SK-N-DZ (cell line): Measurements from ENCODE around the gene MZB1.
A peak's percentile ranks its signal among the peaks of the same experiment; 100 is the strongest.
"Not testable (repeated sequence)": the region's sequence is repeated elsewhere in the genome, so short reads cannot be mapped to it uniquely, and the experiment has no call there.

Experiments
- DNase-seq: peaks from one replicate; pipeline ENCODE4 v3.0.0-alpha.2; 2015; ENCODE audit warnings: low spot score

The MZB1 gene

DNA sequence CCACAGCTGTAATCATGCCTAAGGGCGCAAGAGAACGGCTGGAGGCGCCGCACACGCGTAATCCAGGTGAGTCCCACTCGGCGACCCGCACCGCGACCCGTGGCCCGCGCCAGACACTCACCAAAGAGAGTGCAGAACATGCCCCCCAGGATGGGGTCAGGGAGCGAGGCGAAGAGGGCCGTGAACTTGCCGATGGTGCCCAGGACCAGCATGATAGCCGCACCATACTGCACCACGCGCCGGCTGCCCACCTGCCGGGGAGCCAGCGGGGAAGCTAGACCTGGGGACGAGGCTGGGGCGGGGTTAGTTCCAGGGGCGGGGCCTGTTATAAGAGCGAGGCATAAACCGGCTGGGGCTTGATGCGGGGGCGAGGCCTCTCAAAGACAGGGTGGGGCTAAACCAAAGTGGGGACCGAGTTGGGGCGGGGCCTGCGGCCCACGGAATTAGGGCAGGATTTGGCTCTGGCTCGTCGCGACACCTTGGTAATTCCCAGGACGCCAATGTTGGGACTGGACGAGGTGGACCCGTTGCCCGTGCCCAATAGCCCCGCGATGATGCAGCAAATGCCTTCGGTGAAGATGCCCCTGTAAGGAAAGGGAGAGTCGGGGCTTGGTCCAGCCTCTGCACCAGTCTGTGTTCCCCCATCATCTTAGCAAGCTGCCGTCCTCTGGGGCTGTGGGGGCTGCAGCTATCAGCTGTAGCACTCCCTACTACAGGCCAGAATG is 11.4 kb downstream of the MZB1 start:
- no peak for DNase-seq

- DNase-seq = no peak
Measured at GRCh38 chr5:139377226-139377625, 12.5 kb downstream of the MZB1 start.

DNA sequence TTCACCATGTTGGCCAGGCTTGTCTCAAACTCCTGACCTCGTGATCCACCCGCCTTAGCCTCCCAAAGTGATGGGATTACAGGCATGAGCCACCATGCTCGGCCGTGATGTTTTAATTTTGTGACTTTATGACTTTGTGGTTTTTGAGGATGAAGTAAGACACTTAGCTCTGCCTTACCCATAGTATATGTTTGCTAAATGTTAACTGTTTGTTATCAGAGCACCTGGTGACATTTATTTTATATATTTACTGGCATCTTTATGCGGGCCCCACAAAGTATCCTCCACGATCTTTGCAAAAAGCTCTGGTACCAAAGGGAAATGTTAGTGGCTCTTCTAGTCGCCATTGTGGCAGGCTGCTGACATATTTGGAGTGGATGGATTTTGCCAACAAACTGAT is 13.3 kb downstream of the MZB1 start:
- no peak for DNase-seq

DNA sequence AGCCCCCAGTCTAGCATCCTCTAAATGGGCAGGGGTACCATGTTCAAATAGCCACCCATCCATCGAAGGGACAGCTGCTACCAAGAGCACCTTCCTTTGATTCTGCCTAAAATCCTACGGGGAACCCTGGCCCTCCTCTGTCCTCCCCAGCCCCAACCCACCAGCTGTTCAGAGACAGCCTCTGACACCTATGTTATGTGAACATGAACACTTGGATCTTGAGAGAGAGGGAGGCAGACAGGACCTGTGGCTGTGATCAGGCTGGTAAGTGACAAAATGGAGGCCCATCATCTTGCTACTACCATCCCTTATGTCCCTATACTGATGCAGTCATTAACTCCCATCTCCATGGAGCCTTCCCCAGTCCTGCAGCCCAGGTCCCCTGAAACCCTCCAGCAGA is 14.8 kb downstream of the MZB1 start:
- DNase-seq = no peak

DNA sequence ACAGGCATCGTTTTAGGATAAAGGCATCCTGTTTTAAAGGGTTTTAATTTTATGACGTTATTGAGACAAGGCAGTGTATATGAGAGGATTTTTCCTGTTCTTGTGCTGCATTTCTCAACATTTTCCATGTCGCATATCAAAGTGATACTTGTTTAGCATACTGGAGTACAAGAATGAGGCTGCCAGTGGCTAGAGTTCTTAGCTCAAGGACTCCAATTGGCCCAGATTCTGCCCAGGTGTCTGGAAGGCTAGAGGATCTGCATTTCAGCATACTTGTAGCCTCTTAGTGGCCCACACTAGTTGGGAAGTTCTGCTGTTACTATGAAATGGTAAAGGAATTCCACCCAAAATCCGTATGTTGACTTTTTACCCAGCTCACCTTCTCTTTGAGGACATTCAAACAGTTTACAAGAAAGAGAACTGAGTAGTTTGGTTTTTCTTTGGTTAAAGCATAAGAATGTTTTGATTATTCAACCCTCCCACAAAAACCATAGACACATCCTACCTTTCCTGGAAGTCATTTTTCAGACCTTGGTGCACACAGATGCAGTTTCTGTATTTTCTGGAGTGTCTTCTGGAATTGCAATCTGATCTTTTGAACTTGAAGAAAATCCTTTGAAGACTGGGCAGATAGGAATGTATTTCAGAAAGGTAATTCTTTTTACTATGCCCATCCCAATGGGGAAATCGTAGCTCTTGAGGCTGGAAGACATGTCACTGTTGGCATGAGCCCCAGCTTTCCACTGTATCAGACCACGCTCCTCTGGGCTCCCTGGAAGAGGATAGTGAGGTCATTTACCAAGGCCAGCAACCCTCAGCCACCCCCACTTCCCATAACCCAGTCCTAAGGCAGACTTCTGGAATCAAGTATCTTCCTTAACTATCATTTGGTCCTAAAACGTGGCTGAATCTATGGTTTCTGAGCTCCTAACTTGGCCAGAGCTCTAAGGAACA is 18.0 kb downstream of the MZB1 start:
- DNase-seq = no peak

DNA sequence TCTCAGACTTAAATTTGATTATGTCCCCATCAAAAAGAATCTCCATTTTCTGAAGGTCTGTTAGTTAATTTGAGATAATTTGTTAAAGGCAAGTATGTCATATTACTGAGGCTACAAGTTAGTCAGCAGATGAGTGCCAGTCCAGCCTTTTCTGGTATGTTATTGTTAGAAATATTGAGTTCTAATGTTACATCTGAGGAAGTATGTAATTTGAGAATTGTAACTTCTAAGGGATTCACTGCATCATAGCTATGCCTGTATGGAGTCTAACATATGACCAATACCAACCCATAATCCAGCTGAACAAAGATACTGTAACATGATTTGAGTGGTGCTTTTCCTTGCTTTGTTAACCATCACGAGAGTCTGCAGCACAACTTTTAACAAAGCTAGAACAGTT is 20.5 kb downstream of the MZB1 start:
- DNase-seq = no peak

- no peak for DNase-seq
Measured at GRCh38 chr5:139368613-139369012, 21.1 kb downstream of the MZB1 start.

DNA sequence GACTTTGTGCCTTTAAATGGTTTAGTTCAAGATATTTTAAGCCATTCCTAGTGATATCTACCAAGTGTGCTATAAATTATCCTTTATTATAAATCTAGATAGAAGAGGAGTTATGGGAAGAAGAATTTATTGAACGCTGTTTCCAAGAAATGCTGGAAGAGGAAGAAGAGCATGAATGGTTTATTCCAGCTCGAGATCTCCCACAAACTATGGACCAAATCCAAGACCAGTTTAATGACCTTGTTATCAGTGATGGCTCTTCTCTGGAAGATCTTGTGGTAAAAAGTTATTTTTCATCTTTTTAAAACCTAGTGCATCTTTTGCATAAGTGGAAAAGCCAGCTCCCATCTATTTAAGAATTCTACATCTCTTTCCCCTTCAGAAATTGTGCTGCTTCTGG is 25.2 kb downstream of the MZB1 start:
- no peak for DNase-seq

DNA sequence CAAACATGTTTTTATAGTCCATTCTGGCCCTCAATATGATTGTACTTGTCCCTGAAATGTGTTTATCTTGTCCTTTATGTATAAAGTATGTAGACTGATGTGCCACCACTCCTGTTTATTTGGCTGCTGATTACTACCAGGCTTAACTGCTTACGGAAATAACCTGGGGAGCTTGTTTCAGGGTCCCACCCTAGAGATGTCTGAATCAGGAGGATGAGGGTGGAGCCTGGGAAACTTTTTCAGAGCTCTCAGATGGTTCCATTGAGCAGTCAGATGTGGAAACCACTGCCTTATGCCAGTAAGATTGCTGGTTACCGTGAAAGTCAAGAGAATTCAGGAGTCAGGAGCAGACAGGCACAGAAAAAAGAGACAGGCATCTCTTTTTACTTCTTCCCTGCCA is 25.8 kb downstream of the MZB1 start:
- DNase-seq = no peak

DNA sequence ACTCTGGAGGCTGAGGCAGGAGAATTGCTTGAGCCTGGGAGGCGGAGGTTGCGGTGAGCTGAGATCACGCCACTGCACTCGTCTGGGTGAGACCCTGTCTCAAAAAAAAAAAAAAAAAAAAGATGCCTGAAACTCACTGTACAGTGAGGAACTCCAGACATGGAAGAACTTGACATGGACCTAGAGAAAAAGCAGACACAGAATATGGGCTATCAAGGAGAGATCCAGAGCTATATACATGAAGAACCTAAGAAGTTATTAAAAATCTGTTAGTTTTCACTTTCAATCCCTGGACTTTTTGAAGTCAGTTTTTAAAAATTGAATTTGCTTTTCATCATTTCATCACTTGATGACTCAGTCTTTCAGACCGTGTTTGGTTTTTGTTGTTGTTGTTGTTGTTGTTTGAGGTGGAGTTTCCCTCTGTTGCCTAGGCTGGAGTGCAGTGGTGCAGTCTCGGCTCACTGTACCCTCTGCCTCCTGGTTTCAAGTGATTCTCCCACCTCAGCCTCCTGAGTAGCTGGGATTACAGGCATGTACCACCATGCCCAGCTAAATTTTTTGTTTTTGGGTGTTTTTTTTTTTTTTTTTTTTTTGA is 27.8 kb downstream of the MZB1 start:
- DNase-seq = no peak

- DNase-seq = no peak
Measured at GRCh38 chr5:139360384-139360783, 29.3 kb downstream of the MZB1 start.

- no peak for DNase-seq
Measured at GRCh38 chr5:139358064-139358463, 31.6 kb downstream of the MZB1 start.

DNA sequence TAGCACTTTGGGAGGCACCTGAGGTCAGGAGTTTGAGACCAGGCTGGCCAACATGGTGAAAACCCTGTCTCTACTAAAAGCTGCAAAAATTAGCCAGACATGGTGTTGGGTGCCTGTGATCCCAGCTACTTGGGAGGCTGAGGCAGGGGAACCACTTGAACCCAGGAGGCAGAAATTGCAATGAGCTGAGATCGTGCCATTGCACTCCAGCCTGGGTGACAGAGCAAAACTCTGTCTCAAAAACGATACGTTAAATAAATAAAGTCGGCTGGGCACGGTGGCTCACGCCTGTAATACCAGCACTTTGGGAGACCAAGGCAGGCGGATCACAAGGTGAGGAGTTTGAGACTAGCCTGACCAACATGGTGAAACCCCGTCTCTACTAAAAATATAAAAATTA is 33.8 kb downstream of the MZB1 start:
- DNase-seq = not testable (repeated sequence)

DNA sequence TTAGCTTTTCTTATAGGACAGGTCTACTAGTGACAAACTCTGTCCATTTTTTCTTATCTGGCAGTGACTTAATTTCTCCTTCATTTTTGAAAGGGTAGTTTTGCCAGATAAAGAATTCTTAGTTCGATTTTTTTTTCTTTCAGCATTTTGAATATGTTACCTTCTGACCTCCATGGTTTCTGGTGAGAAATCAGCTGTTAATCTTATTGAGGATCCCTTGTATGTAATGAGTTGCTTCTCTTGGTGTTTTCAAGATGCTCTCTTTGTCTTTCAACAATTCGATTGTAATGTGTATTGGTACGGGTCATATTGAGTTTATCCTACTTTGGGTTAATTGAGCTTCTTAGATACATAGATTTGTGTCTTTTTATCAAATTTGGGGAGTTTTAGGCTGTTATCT is 35.5 kb downstream of the MZB1 start:
- DNase-seq = no peak

- DNase-seq = not testable (repeated sequence)
Measured at GRCh38 chr5:139347863-139348262, 41.9 kb downstream of the MZB1 start.

GRCh38 chr5:139345442-139345841 is 44.3 kb downstream of the MZB1 start:
- DNase-seq = not testable (repeated sequence)

DNA sequence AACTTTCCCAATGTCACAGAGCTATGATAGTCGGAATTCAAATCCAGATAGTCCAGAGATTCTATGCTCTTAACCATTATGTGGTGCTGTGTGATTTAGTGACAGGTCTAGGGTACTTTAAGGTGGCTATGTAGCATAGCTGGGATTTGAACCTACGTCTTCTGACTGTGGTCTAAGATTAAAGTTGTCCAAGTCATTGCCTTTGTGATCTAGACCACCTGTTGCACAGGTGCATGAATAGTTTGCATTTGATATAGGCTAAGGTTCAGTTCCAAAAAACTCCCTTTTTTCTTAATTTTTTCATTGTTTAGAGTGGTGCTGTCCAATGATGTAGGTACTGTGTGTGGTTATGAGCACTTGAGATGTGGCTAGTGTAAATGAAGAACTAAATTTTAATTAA is 45.5 kb downstream of the MZB1 start:
- no peak for DNase-seq

DNA sequence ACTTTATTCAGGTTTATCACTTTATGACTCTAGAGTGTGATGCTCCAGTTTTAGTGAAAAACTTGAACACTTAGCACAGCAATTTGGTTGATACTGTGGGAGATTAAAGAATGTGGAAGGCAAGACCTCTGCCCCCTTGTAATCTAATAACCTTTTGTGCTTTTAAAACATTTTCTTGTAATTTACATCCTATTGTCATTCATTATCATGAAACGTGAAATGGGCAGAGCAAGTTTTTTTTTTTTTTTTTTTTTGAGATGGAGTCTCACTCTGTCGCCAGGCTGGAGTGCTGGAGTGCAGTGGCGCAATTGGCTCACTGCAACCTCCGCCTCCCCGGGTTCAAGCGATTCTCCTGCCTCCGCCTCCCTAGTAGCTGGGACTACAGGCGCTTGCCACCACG is 46.2 kb downstream of the MZB1 start:
- no peak for DNase-seq

GRCh38 chr5:139342423-139342723 is 47.3 kb downstream of the MZB1 start:
- DNase-seq = no peak

DNA sequence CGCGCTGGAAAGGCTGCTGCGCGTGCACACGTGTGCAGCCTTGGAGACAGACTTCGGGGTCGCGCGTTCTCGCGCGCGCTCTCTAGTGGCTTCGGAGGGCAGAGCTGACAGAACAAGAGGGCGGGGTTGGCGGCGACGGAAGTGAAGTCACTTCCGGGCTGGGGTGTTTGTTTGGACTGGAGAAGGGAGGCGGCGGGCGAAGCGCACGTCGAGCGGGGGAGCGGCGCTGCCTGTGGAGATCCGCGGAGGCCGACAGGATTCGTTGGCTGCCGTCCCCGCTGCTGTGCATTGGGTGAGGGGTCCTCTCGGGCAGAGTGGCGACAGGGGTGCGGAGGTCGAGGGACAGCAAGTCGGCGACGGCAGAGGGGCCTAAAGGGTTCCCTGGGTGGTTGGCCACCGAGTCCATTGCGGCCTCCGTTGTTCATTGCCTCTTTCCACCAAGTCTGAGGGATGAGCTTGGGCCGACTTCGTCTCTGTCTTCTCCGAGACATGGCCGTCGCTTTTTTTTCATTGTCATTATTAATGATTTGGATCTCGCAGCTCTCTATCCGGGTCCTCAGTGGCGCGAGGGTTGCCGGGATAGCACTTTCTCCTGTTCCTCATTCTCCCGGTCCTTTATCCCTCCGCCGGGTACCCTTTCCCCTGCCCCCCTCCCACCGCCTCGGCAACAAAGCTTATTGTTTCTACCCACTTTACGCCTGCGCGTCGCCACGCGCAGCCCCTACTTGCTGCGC is 47.9 kb downstream of the MZB1 start, which contains the start of gene PAIP2:
PAIP2 (plus strand) TSS at position 166 of the 734 bp plus-strand sequence. CDS start 21,931 bp downstream, outside the sequence.
- peak; percentile 98 for DNase-seq

- DNase-seq = no peak
Measured at GRCh38 chr5:139341187-139341688, 48.5 kb downstream of the MZB1 start.

- DNase-seq = no peak
Measured at GRCh38 chr5:139340051-139340450, 49.7 kb downstream of the MZB1 start.
